ENCODE data around the gene GSDME. TPM values are rescaled to one million over a fixed set of nuclear protein-coding genes. Genes with fewer than 3 reads are reported as not detected.
"Not testable (repeated sequence)": the region's sequence is repeated elsewhere in the genome, so short reads cannot be mapped to it uniquely, and the experiment has no call there.

The GSDME gene
- total RNA-seq: 1 to 10 TPM; 5.4 to 5.9 TPM

- CTCF ChIA-PET: interaction anchor here (0.7 to 1.8 kb wide), 3 partner anchors 11 to 336 kb away, joined by 3 to 4 read pairs (median 3); no protein-coding TSS in a partner anchor
- POLR2A ChIA-PET: no interaction called here
Measured at GRCh38 chr7:24757353-24758275, at the start of gene GSDME. Gene GSDME, minus strand, starts transcription at chr7:24757464. Its CDS starts 7,690 bp downstream, at chr7:24749774.

DNA sequence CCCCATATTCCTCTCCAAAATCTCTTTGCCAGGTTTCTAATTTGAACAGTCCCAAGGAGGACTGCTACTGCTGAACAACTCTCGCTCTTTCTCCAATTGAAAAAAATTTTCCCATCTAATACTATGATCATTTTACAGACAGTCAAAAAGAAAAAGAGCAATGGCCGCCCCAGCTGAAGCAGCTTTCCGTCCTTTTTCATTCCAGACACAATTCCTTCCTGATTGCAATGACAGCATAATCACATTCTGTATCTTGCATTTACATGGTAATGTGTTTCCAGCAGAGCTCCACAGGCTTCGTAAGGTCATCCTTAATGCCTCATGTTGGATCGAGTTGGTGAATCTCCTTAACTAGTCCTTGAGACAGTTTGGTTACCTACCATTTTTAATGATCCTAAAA, 45.0 kb upstream of the GSDME start:
- CTCF ChIA-PET: interaction anchor here (1.4 kb wide), 1 partner anchor 297 kb away, joined by 6 read pairs; no protein-coding TSS in a partner anchor

DNA sequence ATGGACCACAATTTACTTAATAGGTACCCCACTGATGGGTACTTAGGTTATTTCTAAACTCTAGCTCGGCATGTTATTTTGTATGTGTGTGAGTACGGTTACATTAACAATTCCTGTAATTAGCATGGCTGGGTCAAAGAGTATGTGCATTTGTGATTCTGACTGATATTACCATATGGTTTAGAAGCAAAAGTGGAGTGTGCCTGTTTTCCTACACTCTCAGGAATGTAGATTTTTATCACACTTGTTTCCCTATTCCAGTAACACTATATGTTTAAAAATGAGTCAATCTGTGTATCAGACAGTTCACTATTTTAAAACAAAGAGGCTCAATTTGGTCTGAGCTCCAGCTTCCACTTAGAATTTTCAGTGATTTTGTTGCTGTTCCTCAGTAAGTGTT, 44.6 kb upstream of the GSDME start:
- ChIA-PET POLR2A (no interaction called here), CTCF (interaction anchor here (1.4 kb wide), 1 partner anchor 297 kb away, joined by 6 read pairs; no protein-coding TSS in a partner anchor)

More for the DNA sequence above, 45.0 kb upstream of the GSDME start:
- POLR2A ChIA-PET: no interaction called here

DNA sequence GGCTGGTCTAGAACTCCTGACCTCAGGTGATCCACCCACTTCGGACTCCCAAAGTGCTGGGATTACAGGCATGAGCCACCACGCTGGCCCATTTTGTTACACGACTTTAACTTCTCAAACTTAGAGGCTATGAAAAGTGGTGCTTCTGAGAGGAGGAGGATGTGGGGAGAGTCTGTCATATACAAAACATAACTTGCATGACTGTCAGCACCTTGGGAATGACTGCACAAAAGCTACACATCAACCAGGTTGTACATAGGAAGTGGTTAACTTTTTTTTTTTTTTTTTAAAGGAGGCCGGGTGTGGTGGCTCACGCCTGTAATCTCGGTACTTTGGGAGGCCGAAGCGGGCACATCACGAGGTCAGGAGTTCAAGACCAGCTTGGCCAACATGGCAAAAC, 43.4 kb upstream of the GSDME start:
- CTCF ChIA-PET: interaction anchor here (1.1 to 1.2 kb wide), 2 partner anchors 12 to 19 kb away, joined by 3 to 6 read pairs; no protein-coding TSS in a partner anchor
- POLR2A ChIA-PET: interaction anchor here (0.7 kb wide), 1 partner anchor 921 kb away, joined by 4 read pairs; no protein-coding TSS in a partner anchor

GRCh38 chr7:24800073-24800472, 42.8 kb upstream of the GSDME start:
- POLR2A ChIA-PET: no interaction called here
- CTCF ChIA-PET: interaction anchor here (1.1 kb wide), 1 partner anchor 20 kb away, joined by 3 read pairs; no protein-coding TSS in a partner anchor

GRCh38 chr7:24799506-24799905, 42.2 kb upstream of the GSDME start:
- ChIA-PET POLR2A (no interaction called here), CTCF (no interaction called here)

DNA sequence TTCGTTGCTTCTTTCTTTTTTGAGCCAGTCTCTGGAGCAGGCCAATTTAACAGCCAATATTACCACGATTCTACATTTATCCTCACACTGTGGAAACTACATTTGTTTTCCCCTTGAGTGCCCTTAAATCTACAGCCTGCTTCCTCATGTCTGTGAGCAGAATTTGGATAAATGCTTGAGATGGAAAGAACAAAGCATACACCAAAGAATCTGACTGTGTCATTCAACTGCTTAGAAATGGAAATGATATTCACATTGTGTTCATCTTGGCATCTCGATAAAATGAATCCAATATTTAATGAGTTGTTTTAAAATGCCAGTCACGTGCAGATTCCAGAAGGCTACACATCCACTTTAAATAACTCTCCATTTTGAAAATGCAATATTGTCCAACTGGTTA, 41.0 kb upstream of the GSDME start:
- POLR2A ChIA-PET: no interaction called here
- CTCF ChIA-PET: no interaction called here

- CTCF ChIA-PET: no interaction called here
- POLR2A ChIA-PET: interaction anchor here (0.5 kb wide), 1 partner anchor 314 kb away, joined by 3 read pairs; no protein-coding TSS in a partner anchor
Measured at GRCh38 chr7:24797270-24797669, 40.0 kb upstream of the GSDME start.

DNA sequence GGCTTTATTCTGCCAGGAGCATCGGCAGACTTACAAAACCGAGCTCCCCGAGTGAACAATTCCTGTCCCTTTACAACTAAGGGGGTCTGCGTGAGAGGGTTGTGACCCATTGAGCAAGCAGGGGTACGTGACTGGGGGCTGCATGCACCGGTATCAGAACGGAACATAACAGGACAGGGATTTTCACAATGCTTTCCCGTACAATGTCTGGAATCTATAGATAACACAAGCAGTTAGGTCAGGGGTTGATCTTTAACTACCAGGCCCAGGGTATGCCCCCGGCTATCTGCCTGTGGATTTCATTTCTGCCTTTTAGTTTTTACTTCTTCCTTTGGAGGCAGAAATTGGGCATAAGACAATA, 38.1 kb upstream of the GSDME start:
- POLR2A ChIA-PET: no interaction called here
- CTCF ChIA-PET: no interaction called here

GRCh38 chr7:24794751-24795406, 37.6 kb upstream of the GSDME start:
- POLR2A ChIA-PET, CTCF ChIA-PET: not testable (repeated sequence)

GRCh38 chr7:24793982-24794648, 36.9 kb upstream of the GSDME start:
- ChIA-PET POLR2A (no interaction called here), CTCF (no interaction called here)

- POLR2A ChIA-PET: no interaction called here
- CTCF ChIA-PET: interaction anchor here (0.8 kb wide), 1 partner anchor 21 kb away, joined by 3 read pairs; no protein-coding TSS in a partner anchor
Measured at GRCh38 chr7:24788961-24789576, 31.8 kb upstream of the GSDME start.

DNA sequence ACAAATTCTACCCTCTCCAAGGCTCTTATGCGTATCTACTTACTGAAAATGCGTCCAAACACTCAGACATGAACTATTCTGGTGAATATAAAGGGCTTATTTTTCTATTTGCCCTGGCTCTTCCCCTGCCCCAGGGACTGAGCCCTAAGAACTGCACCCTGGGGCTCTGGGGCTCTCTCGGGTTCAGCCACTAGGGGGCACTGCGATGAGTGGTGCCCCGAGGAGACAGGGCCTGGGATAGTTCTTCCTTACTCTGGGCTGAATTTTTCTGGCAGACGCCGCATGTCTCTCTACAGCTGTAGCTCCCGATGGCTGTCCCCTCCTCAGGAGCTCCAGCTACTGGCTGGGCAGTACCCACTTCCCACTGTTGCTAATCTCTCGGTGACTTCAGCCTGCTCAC, 30.8 kb upstream of the GSDME start:
- ChIA-PET POLR2A (no interaction called here), CTCF (no interaction called here)

GRCh38 chr7:24786941-24787340, 29.7 kb upstream of the GSDME start:
- CTCF ChIA-PET: no interaction called here
- POLR2A ChIA-PET: no interaction called here

DNA sequence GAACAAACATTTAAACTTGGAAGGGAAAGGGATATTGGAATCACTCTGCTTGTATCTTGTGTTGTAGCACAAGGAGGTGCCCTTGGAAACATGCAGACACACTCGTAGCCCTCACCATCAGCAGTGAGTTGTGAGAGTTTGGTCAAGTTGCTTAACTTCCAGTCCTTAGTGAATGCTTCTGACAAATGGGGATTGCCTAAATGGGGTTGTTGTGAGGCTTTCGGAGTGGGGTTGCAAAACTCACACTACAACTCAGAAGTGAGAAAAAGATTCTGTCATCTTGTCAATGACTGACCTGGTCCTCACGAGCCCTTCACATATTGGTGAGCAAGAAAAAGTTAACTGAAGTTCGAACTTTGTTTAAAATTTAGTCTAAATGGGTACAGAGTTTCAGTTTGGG, 29.0 kb upstream of the GSDME start:
- ChIA-PET POLR2A (no interaction called here), CTCF (no interaction called here)

DNA sequence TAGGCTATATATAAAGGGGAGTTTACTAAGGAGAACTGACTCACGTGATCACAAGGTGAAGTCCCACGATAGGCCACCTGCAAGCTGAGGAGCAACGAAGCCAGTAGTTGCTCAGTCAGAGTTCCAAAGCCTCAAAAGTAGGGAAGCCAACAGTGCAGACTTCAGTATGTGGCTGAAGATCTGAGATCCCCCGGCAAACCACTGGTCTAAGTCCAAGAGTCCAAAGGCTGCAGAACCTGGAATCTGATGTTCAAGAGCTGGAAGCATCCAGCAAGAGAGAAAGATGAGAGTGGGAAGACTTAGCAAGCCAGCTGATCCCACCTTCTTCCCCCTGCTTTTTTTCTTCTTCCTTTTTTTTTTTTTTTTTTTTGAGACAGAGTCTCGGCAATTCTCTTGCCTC, 27.0 kb upstream of the GSDME start:
- ChIA-PET CTCF (no interaction called here), POLR2A (no interaction called here)

DNA sequence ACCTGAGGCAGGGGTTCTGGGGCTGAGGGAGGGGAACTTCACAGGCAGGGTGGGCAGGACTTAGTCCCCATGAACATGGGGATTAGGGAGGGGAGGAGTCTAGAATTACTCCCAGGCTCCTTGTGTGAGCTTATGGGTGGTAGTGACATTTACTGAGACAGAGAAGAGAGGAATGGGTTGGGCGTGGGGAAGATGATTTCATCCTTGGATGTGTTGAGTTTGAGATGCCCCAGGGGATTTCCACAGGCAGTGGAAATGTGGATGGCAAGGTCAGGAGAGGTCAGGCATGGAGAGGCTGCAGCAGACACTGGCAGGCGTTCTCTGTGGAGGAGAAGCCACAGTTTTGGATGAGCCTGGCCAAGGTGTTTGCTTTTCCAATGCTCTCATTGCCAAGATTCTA, 26.4 kb upstream of the GSDME start:
- POLR2A ChIA-PET: no interaction called here
- CTCF ChIA-PET: interaction anchor here (0.6 kb wide), 1 partner anchor 1358 kb away, joined by 3 read pairs; no protein-coding TSS in a partner anchor

DNA sequence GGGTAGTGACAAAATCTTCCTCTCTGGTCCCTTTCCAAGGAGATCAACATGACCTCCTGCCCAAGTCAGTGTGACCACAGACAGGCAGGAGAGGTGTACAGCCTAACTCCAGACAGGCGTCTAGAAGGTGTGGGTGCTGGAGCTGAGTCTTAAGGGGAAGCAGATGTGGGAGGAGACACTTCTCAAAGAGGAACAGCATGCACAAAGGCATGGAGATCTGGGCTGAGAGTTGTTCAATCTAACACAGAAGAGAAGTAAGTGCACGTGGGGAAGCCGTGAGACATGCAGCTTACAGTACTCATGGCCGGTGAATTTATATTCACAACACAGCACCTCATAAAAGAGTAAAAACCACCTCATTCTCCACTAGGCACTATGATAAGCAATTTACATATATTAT, 23.8 kb upstream of the GSDME start:
- CTCF ChIA-PET: no interaction called here

DNA sequence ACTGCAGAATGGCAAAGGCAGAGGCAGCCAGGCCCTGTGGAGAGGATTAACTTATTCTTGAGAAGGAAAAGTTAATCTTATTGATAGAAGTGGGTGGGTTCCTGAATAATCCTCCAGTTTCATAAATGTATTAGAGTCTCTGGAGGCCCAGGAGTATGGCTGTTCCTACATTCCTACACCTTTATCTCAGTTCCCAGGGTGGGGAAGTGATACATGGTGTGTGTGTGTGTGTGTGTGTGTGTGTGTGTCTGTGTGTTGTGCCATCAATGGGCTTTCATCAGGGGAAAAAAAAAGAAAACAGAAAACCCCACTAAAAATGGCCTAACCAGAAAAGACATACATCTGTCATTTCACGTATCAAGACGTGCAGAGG, 22.0 kb upstream of the GSDME start:
- ChIA-PET CTCF (interaction anchor here (0.8 kb wide), 1 partner anchor 33 kb away, joined by 3 read pairs; no protein-coding TSS in a partner anchor), POLR2A (no interaction called here)

More for the DNA sequence above, 23.8 kb upstream of the GSDME start:
- POLR2A ChIA-PET: no interaction called here

Measured in activated CD8-positive, alpha-beta memory T cell treated with anti-CD3 and anti-CD28 coated beads for 36 hours (primary cell).